SK-N-SH treated with all-trans-retinoic acid at 6 μM for 48 hours (cell line): ENCODE data around the gene PACSIN2.

Experiments
- ATAC-seq: fragments of 200-7000 bp; cut with Tn5 transposase; 3 replicates; pipeline ENCODE4 v1.9.1; 2020; ENCODE audit warnings: mild to moderate bottlenecking, moderate library complexity
- ARNTL ChIP-seq: fragments of 450-650 bp; formaldehyde crosslinking; IDR thresholded peaks from 2 replicates; pipeline ENCODE4 v1.5.0; 2020; ENCODE audit warnings: low read depth, mild to moderate bottlenecking, moderate library complexity, borderline replicate concordance
- BACH2 ChIP-seq: fragments of 250-450 bp; sonication (Bioruptor Pico); IDR thresholded peaks from 2 replicates; pipeline ENCODE4 v1.9.0; 2021; ENCODE audit warnings: mild to moderate bottlenecking, borderline replicate concordance
- CREB5 ChIP-seq: fragments of 250-450 bp; sonication (Bioruptor Pico); IDR thresholded peaks from 2 replicates; pipeline ENCODE4 v1.5.1; 2020; ENCODE audit warnings: low read depth, mild to moderate bottlenecking, moderate library complexity
- CSDC2 ChIP-seq: fragments of 250-450 bp; sonication (Bioruptor Pico); IDR thresholded peaks from 2 replicates; pipeline ENCODE4 v1.5.0; 2020; ENCODE audit warnings: mild to moderate bottlenecking, moderate library complexity
- CSRNP3 ChIP-seq: fragments of 250-450 bp; sonication (Bioruptor Pico); IDR thresholded peaks from 2 replicates; pipeline ENCODE4 v1.5.1; 2021; ENCODE audit warnings: mild to moderate bottlenecking, moderate library complexity
- GLIS3 ChIP-seq: fragments of 250-450 bp; sonication (Bioruptor Pico); IDR thresholded peaks from 2 replicates; pipeline ENCODE4 v1.5.0; 2020; ENCODE audit warnings: mild to moderate bottlenecking, moderate library complexity
- ISL1 ChIP-seq: fragments of 250-450 bp; sonication (Bioruptor Pico); IDR thresholded peaks from 2 replicates; pipeline ENCODE4 v2.1.2; 2022; ENCODE audit warnings: mild to moderate bottlenecking, moderate library complexity
- OSR1 ChIP-seq: fragments of 250-450 bp; sonication (Bioruptor Pico); IDR thresholded peaks from 2 replicates; pipeline ENCODE4 v1.8.0; 2022; ENCODE audit warnings: moderate library complexity, mild to moderate bottlenecking, inconsistent platforms
- PATZ1 ChIP-seq: fragments of 250-450 bp; sonication (Bioruptor Pico); IDR thresholded peaks from 2 replicates; pipeline ENCODE4 v1.8.0; 2020; ENCODE audit warnings: mild to moderate bottlenecking, moderate library complexity, borderline replicate concordance
- POU6F1 ChIP-seq: fragments of 250-450 bp; sonication (Bioruptor Pico); IDR thresholded peaks from 2 replicates; pipeline ENCODE4 v1.8.0; 2021; ENCODE audit warnings: low read depth, mild to moderate bottlenecking, moderate library complexity, borderline replicate concordance
- PPARA ChIP-seq: fragments of 250-450 bp; sonication (Bioruptor Pico); IDR thresholded peaks from 2 replicates; pipeline ENCODE4 v1.5.0; 2020; ENCODE audit warnings: mild to moderate bottlenecking, borderline replicate concordance
- RARB ChIP-seq: fragments of 250-450 bp; sonication (Bioruptor Pico); IDR thresholded peaks from 2 replicates; pipeline ENCODE4 v1.8.0; 2021; ENCODE audit warnings: mild to moderate bottlenecking, moderate library complexity
- SNAI2 ChIP-seq: fragments of 250-450 bp; sonication (Bioruptor Pico); IDR thresholded peaks from 2 replicates; pipeline ENCODE4 v1.5.0; 2020; ENCODE audit warnings: mild to moderate bottlenecking, moderate library complexity
- TCF4 ChIP-seq: fragments of 250-450 bp; sonication (Bioruptor Pico); IDR thresholded peaks from 2 replicates; pipeline ENCODE4 v1.8.0; 2021; ENCODE audit warnings: mild to moderate bottlenecking, moderate library complexity, borderline replicate concordance
- TOX ChIP-seq: fragments of 250-450 bp; sonication (Bioruptor Pico); IDR thresholded peaks from 2 replicates; pipeline ENCODE4 v1.8.0; 2021; ENCODE audit warnings: mild to moderate bottlenecking, moderate library complexity, borderline replicate concordance
- ZC3H10 ChIP-seq: fragments of 250-450 bp; sonication (Bioruptor Pico); IDR thresholded peaks from 2 replicates; pipeline ENCODE4 v1.5.1; 2021; ENCODE audit warnings: mild to moderate bottlenecking, moderate library complexity
- ZFP3 ChIP-seq: fragments of 250-450 bp; sonication (Bioruptor Pico); IDR thresholded peaks from 2 replicates; pipeline ENCODE4 v1.5.0; 2020; ENCODE audit warnings: mild to moderate bottlenecking, moderate library complexity
- ZFP30 ChIP-seq: fragments of 450-650 bp; formaldehyde crosslinking; IDR thresholded peaks from 2 replicates; pipeline ENCODE4 v1.5.0; 2022; ENCODE audit warnings: mild to moderate bottlenecking, moderate library complexity
- ZNF565 ChIP-seq: fragments of 450-650 bp; formaldehyde crosslinking; conservative IDR thresholded peaks from 2 replicates; pipeline ENCODE4 v1.5.0; 2020; ENCODE audit warnings: low read depth, mild to moderate bottlenecking, moderate library complexity
- ZNF70 ChIP-seq: fragments of 450-650 bp; formaldehyde crosslinking; IDR thresholded peaks from 2 replicates; pipeline ENCODE4 v1.5.0; 2020; ENCODE audit warnings: mild to moderate bottlenecking, moderate library complexity
- ZNF8 ChIP-seq: fragments of 450-650 bp; formaldehyde crosslinking; IDR thresholded peaks from 2 replicates; pipeline ENCODE4 v1.5.0; 2020; ENCODE audit warnings: mild to moderate bottlenecking, moderate library complexity

Gene PACSIN2

GRCh38 chr22:42905702-42906183 is 109.2 kb downstream of the PACSIN2 start:
- TF ChIP-seq PATZ1 (CRISPR knock-in tag) (no peak), RARB (CRISPR knock-in tag) (no peak), ZFP30 (CRISPR knock-in tag) (no peak), ZC3H10 (no peak), TCF4 (CRISPR knock-in tag) (no peak), BACH2 (CRISPR knock-in tag) (no peak), CSRNP3 (no peak), ZFP3 (CRISPR knock-in tag) (no peak), TOX (CRISPR knock-in tag) (no peak), ARNTL (CRISPR knock-in tag) (no peak), ZNF8 (CRISPR knock-in tag) (no peak), CREB5 (CRISPR knock-in tag) (no peak)
- no peak for ATAC-seq

- no peak for ATAC-seq
- TF ChIP-seq ZNF565 (CRISPR knock-in tag) (no peak), ARNTL (CRISPR knock-in tag) (no peak), ZC3H10 (no peak), CSDC2 (CRISPR knock-in tag) (no peak), SNAI2 (no peak), BACH2 (CRISPR knock-in tag) (no peak), ZFP30 (CRISPR knock-in tag) (no peak), POU6F1 (CRISPR knock-in tag) (no peak), CREB5 (CRISPR knock-in tag) (no peak), TOX (CRISPR knock-in tag) (no peak), GLIS3 (no peak), TCF4 (CRISPR knock-in tag) (no peak), ZNF8 (CRISPR knock-in tag) (no peak), RARB (CRISPR knock-in tag) (no peak)
These were observed 109.7 kb downstream of the PACSIN2 start for GRCh38 chr22:42905217-42905616.

- TF ChIP-seq GLIS3: no peak
- TF ChIP-seq ZC3H10: no peak
These were observed 110.9 kb downstream of the PACSIN2 start for GRCh38 chr22:42904050-42904449.

GRCh38 chr22:42902875-42903510 is 112.0 kb downstream of the PACSIN2 start:
- no peak for ATAC-seq
- TF ChIP-seq CSRNP3: no peak
- TF ChIP-seq CREB5 (CRISPR knock-in tag): no peak
- no peak for TF ChIP-seq ISL1 (CRISPR knock-in tag)
- TF ChIP-seq ZFP3 (CRISPR knock-in tag): no peak
- TF ChIP-seq CSDC2 (CRISPR knock-in tag): no peak
- no peak for TF ChIP-seq ZNF70
- TF ChIP-seq ZFP30 (CRISPR knock-in tag): no peak
- TF ChIP-seq PATZ1 (CRISPR knock-in tag): no peak
- no peak for TF ChIP-seq BACH2 (CRISPR knock-in tag)
- TF ChIP-seq TOX (CRISPR knock-in tag): no peak
- TF ChIP-seq TCF4 (CRISPR knock-in tag): no peak
- no peak for TF ChIP-seq RARB (CRISPR knock-in tag)
- no peak for TF ChIP-seq PPARA (CRISPR knock-in tag)
- no peak for TF ChIP-seq OSR1
- TF ChIP-seq ARNTL (CRISPR knock-in tag): no peak

More at GRCh38 chr22:42904050-42904449, 110.9 kb downstream of the PACSIN2 start:
- ATAC-seq: no peak
